ENCODE results near the gene VCAM1. TPM values are rescaled to one million over a fixed set of nuclear protein-coding genes. Genes with fewer than 3 reads are reported as not detected.

VCAM1 gene
- total RNA-seq, 1 donor from 2014 or later: 0.98 TPM

DNA sequence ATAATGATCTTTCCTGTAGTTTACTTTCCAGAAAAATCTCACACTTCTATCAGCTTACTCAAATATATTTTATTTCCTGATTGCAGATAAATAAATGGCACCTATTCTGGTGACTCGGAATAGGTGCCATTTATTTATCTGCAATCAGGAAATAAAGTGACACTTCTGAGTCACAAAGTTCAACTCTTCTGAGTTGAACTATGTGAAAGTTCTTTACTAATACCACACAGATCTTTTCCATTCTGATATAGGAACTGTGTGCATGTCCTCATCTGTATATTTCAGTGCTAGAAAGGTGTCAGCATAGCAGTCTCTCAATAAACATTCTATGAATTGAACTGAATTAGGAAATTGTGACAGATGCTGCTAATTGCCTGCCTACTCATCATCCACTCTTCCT, 4.9 kb upstream of the VCAM1 start:
- H3K4me1 Mint-ChIP-seq (ENCODE audit: low read depth, unreplicated experiment): no peaks in the 10 kb centered on the region

DNA sequence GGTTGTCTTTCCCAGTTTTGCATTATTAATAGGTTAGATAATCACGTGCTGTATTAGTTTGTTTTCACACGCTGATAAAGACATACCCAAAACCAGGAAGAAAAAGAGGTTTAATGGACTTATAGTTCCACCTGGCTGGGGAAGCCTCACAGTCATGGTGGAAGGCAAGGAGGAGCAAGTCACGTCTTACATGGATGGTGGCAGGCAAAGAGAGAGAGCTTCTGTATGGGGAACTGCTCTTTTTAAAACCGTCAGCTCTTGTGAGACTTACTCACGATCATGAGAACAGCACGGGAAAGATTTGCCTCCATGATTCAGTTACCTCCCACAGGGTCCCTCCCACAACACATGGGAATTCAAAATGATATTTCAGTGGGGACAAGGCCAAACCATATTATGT, 2.3 kb upstream of the VCAM1 start:
- Mint-ChIP-seq H3K4me3 (ENCODE audit: unreplicated experiment) (no peak overlapping the region), H3K4me1 (ENCODE audit: low read depth, unreplicated experiment) (no peaks in the 10 kb centered on the region), H3K9me3 (ENCODE audit: unreplicated experiment) (no peaks in the 10 kb centered on the region), H3K27ac (ENCODE audit: unreplicated experiment) (no peak overlapping the region), H3K36me3 (ENCODE audit: unreplicated experiment) (no peaks in the 10 kb centered on the region), H3K27me3 (ENCODE audit: unreplicated experiment) (no peaks in the 10 kb centered on the region)
- TF ChIP-seq, protein P1, sequence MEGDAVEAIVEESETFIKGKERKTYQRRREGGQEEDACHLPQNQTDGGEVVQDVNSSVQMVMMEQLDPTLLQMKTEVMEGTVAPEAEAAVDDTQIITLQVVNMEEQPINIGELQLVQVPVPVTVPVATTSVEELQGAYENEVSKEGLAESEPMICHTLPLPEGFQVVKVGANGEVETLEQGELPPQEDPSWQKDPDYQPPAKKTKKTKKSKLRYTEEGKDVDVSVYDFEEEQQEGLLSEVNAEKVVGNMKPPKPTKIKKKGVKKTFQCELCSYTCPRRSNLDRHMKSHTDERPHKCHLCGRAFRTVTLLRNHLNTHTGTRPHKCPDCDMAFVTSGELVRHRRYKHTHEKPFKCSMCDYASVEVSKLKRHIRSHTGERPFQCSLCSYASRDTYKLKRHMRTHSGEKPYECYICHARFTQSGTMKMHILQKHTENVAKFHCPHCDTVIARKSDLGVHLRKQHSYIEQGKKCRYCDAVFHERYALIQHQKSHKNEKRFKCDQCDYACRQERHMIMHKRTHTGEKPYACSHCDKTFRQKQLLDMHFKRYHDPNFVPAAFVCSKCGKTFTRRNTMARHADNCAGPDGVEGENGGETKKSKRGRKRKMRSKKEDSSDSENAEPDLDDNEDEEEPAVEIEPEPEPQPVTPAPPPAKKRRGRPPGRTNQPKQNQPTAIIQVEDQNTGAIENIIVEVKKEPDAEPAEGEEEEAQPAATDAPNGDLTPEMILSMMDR (IDR thresholded peaks at IDR 0.05; ENCODE audit: partially characterized antibody, unreplicated experiment): no peak
- no peak for DNase-seq

More for the DNA sequence above, 4.9 kb upstream of the VCAM1 start:
- H3K9me3 Mint-ChIP-seq (ENCODE audit: unreplicated experiment): peaks cover 1% of the 10 kb centered on the region
- no peak overlapping the region for H3K4me3 Mint-ChIP-seq (ENCODE audit: unreplicated experiment)
- no peaks in the 10 kb centered on the region for H3K27me3 Mint-ChIP-seq (ENCODE audit: unreplicated experiment)
- no peaks in the 10 kb centered on the region for H3K36me3 Mint-ChIP-seq (ENCODE audit: unreplicated experiment)
- TF ChIP-seq, protein P1 (IDR thresholded peaks at IDR 0.05; ENCODE audit: partially characterized antibody, unreplicated experiment): no peak
- DNase-seq: no peak
- no peak overlapping the region for H3K27ac Mint-ChIP-seq (ENCODE audit: unreplicated experiment)

DNA sequence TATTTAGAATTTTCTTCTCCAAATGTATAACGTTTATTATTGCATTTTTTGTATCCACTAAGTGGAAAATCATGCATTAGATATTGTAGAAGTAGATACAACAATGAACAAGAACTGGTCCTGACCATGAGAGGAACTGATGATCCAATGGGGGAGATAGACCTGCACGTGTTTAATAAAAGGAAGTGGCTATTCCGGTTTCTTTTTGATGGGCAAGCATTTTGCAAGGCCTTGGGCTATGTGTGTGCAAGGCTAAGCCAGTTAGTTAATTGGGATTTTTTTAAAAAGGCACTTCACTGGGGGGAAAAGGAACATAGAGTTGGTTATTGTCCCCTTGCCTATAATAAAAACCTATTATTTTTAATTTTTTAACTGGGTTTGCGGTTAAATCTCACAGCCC, 961 bp upstream of the VCAM1 start:
- no peak overlapping the region for H3K4me3 Mint-ChIP-seq (ENCODE audit: unreplicated experiment)
- H3K4me1 Mint-ChIP-seq (ENCODE audit: low read depth, unreplicated experiment): no peaks in the 10 kb centered on the region
- no peaks in the 10 kb centered on the region for H3K27me3 Mint-ChIP-seq (ENCODE audit: unreplicated experiment)
- TF ChIP-seq, protein P1 (IDR thresholded peaks at IDR 0.05; ENCODE audit: partially characterized antibody, unreplicated experiment): no peak
- H3K27ac Mint-ChIP-seq (ENCODE audit: unreplicated experiment): no peak overlapping the region
- no peaks in the 10 kb centered on the region for H3K9me3 Mint-ChIP-seq (ENCODE audit: unreplicated experiment)
- DNase-seq: no peak
- no peaks in the 10 kb centered on the region for H3K36me3 Mint-ChIP-seq (ENCODE audit: unreplicated experiment)

DNA sequence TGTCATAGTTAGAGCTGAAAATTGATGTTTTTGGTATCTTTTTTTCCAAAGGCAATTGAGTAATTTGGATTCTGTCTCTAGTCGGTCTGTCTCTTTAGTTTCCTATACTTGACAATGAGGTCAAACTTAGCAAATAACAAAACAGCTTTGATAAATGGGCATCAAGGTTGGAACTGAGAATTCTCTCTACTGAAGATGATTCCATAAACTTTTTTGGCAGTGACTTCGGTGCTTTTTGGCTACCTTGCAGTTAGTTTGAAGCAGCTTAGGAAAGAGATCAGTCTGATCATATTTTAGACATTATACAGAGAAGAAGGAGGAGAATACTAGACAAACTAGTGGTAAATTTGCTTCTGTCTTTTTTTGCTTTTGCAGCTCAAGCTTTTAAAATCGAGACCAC, 559 bp downstream of the VCAM1 start:
- no peak for DNase-seq
- no peak overlapping the region for H3K4me3 Mint-ChIP-seq (ENCODE audit: unreplicated experiment)
- no peaks in the 10 kb centered on the region for H3K9me3 Mint-ChIP-seq (ENCODE audit: unreplicated experiment)
- H3K36me3 Mint-ChIP-seq (ENCODE audit: unreplicated experiment): no peaks in the 10 kb centered on the region
- no peaks in the 10 kb centered on the region for H3K27me3 Mint-ChIP-seq (ENCODE audit: unreplicated experiment)
- H3K4me1 Mint-ChIP-seq (ENCODE audit: low read depth, unreplicated experiment): no peaks in the 10 kb centered on the region
- no peak overlapping the region for H3K27ac Mint-ChIP-seq (ENCODE audit: unreplicated experiment)
- TF ChIP-seq, protein P1 (IDR thresholded peaks at IDR 0.05; ENCODE audit: partially characterized antibody, unreplicated experiment): no peak

DNA sequence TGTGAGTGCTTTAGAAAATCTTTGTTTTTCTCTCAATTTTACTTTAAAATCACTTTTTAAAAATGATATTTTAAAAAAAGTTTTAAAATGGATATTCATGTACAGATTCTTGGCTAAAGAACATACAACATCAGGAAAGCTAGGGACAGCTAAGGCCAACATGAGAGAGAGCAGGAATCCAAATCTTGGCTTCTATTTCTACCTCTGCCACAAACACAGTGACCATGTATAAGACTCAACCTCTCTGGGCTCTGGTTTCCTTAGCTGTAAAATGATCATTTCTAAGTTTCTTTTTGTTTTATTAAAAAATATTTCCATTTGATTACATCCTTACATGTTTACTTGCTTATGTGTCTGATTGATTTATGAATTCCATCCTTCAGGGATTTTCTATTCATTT, 1.2 kb downstream of the VCAM1 start:
- Mint-ChIP-seq H3K36me3 (ENCODE audit: unreplicated experiment) (no peaks in the 10 kb centered on the region), H3K4me1 (ENCODE audit: low read depth, unreplicated experiment) (no peaks in the 10 kb centered on the region), H3K9me3 (ENCODE audit: unreplicated experiment) (no peaks in the 10 kb centered on the region), H3K27ac (ENCODE audit: unreplicated experiment) (no peak overlapping the region), H3K4me3 (ENCODE audit: unreplicated experiment) (no peak overlapping the region), H3K27me3 (ENCODE audit: unreplicated experiment) (no peaks in the 10 kb centered on the region)
- no peak for DNase-seq
- TF ChIP-seq, protein P1 (IDR thresholded peaks at IDR 0.05; ENCODE audit: partially characterized antibody, unreplicated experiment): no peak
